Activated CD4-positive, alpha-beta T cell treated with anti-CD3 and anti-CD28 coated beads for 24 hours (primary cell): ENCODE measurements around the gene MINDY3.
"Not testable (repeated sequence)": the region's sequence is repeated elsewhere in the genome, so short reads cannot be mapped to it uniquely, and the experiment has no call there.

Experiments used
- DNase-seq, 2 donors: peaks; one replicate each; pipeline ENCODE4 v3.0.0-alpha.2; 2020; ENCODE audit warnings: low read depth in 2 of 2

The MINDY3 gene

GRCh38 chr10:15780353-15781135 lies 79.8 kb downstream of the MINDY3 start:
- DNase-seq: no peak

DNA sequence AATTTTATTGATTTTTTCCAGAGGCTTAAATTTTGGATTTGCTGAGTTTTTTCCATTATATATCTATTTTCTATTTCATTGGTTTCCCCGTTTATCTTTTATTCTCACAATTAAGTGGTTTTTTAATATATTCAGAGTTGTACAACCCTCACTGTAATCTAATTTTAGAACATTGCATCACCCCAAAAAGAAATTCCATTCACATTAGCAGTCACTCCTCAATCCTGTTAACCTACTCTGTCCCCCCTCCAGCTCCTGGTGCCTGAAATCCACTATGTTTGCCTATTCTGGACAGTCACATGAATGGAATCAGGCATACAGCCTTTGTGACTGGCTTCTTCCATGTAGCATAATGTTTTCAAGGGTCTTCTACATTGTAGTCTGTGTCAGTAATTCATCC lies 84.8 kb downstream of the MINDY3 start:
- no peak for DNase-seq

- DNase-seq: not testable (repeated sequence)
Observed at GRCh38 chr10:15774534-15774933, 85.8 kb downstream of the MINDY3 start.

DNA sequence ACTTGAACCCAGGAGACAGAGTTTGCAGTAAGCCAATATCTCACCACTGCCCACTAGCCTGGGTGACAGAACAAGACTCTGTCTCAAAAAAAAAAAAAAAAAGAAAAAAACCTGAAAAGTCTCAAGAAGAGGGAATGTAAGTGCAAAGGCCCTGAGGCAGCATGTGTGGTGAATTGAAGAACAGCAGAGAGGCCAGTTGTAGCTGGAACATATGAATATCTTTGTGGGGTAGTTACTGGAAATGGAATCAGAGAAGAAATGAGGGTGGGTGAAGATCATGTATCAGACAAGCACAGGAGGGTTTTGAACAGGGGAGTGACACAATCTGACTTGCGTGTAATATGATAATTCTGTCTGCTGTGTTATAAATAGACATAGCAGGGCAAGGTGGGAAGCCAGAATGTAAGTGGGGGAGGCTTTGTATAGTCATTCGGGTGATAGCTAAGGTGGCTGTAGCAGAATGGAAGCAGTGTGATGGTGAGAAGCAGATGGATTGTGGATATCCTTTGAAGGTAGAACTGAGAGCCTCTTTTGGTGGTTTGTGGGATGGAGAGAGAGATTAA lies 95.3 kb downstream of the MINDY3 start:
- DNase-seq: no peak

GRCh38 chr10:15763006-15763405 lies 97.3 kb downstream of the MINDY3 start:
- DNase-seq: no peak

DNA sequence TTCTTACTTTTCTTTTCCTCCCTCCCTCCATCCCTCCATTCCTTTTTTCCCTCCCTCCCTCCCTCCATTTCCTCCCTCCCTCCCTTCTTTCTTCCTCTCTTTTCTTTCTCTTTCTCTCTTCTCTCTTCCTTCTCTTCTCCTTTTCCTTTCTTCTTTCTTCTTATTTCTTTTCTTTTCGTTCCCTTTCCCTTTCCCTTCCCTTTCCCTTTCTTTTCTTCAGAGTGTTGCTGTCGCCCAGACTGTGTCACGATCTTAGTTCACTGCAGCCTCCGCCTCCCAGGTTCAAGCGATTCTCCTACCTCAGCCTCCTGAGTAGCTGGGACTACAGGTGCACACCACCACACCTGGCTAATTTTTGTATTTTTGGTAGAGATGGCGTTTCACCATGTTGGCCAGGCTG lies 98.1 kb downstream of the MINDY3 start:
- DNase-seq: not testable (repeated sequence)

DNA sequence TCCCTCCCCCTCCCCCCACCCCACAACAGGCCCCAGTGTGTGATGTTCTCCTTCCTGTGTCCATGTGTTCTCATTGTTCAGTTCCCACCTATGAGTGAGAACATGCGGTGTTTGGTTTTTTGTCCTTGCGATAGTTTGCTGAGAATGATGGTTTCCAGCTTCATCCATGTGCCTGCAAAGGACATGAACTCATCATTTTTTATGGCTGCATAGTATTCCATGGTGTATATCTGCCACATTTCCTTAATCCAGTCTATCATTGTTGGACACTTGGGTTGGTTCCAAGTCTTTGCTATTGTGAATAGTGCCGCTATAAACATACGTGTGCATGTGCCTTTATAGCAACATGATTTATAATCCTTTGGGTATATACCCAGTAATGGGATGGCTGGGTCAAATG lies 99.1 kb downstream of the MINDY3 start:
- DNase-seq: not testable (repeated sequence)

- no peak for DNase-seq
Observed at GRCh38 chr10:15760681-15761080, 99.6 kb downstream of the MINDY3 start.

- DNase-seq: no peak
Observed at GRCh38 chr10:15759265-15759664, 101.0 kb downstream of the MINDY3 start.

DNA sequence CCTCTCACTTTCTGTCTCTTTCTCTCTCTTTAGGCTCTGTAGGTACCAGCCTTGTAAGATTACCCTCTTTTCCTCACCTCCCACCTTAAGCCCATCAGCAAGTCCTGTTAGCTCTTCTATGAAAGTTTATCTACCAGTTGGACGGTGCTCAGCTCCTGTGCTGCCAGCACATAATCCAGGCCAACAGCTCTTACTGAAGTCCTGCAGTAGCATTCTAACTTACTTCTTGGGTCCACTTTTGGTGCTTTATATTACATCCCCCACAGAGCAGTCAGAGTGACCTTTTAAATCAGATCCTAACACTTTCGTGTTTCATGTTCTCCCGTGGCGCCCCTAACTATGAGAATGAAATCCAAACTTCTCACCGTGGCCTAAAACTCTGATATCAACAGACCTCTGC lies 101.7 kb downstream of the MINDY3 start:
- no peak for DNase-seq

- DNase-seq: no peak
Observed at GRCh38 chr10:15754937-15755336, 105.4 kb downstream of the MINDY3 start.

GRCh38 chr10:15751046-15751445 lies 109.3 kb downstream of the MINDY3 start:
- no peak for DNase-seq

DNA sequence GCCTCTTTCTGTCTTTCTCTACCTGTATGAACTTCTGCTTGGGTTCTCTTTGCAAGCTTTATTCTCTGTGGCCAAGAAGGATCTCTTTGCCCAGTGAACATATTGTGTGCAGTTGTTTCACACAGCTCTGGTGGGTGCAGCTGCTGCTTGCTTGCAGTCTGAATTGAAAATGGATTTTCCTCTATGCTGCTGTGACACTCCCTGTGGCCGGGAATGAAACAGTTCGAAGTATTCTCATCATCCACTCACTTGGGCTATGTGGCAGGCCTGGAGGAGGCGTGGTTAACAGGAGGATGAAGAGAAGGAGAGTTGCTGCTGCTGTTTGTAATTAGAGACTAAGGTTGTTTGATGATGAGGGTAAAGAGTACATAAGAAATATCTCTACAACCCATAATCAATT lies 112.2 kb downstream of the MINDY3 start:
- DNase-seq: no peak

DNA sequence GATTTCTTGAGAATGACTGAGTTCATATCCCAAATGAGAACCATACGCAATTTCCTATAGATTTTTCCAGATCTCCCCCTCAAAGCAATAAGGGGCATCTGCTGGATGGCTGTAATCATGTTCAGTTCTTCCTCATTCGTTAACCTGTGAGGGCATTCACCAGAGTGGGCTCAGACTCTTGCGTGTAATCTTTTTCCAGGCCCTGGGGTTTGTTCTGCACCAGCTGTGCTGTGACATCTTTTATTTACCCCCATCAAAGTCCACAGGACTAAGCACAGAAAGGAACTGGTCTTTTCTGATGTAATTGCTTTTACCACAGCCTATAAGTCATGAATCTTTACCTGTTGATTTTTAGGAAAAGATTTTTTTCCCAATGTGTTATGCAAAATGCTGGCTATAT lies 112.7 kb downstream of the MINDY3 start:
- no peak for DNase-seq

DNA sequence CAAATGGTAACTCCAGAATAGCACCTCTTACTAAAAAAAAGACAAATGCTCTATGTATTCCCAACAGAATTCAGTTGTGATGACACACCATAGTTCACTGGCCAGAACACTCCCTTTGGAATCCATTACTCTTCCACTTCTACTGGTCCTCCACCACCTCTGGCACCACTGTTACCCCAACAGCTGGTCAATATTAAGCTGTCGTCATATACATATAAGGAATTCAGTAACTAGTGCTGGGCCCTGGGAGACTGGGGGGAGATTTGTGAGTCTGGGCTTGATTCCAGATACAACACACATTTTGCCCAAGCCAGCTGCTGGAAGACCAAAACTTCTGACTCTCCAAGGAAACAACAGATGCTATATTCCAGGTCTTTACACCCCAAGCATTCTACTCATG lies 114.6 kb downstream of the MINDY3 start:
- no peak for DNase-seq

DNA sequence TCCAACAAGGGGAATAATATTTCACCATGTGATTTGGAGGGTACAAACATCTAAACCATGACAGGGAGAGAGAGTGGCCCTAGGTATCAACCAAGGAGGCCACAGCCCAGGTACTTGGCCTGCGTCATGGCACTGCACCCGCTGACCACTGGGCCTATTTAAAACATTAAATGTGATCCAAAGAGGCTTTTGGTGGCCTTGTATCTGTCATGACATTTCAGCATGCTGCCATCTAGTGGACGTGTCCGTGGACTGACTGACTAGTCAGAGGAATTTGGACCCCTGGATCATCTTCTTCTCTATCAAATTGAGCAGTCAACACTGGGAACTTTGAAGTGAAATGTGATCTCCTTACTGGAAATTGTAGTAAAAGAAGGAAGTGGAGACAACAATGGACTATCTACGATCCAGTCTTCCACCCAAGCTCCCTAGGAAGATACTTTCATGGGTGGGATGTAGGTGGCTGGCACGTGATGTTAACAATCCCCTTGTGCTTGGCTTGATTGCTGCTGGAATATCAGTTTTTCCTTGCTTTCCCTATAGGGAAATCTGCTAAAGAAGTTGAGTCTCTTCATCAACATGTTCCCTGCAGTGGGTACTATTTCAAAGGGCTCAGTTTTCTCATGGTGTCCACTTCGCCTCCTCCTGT lies 116.0 kb downstream of the MINDY3 start:
- DNase-seq: peak in 1 of 2 donors; percentile 26

- no peak for DNase-seq
Observed at GRCh38 chr10:15743443-15743842, 116.9 kb downstream of the MINDY3 start.

- DNase-seq: no peak
Observed at GRCh38 chr10:15742836-15743235, 117.5 kb downstream of the MINDY3 start.

DNA sequence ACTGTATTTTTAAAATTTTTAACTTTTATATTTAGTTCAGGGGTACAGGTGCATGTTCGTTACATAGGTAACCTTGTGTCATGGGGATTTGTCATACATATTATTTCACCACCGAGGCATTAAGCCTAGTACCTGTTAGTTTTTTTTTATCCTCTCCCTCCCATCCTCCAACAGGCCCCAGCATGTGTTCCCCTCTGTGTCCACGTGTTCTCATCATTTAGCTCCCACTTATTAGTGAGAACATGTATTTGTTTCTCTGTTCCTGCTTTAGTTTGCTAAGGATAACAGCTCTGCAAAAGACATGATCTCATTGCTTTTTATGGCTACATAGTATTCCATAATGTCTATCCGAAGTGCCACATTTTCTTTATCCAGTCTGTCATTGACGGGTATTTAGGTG lies 118.2 kb downstream of the MINDY3 start:
- DNase-seq: no peak

GRCh38 chr10:15741581-15741980 lies 118.7 kb downstream of the MINDY3 start:
- no peak for DNase-seq

DNA sequence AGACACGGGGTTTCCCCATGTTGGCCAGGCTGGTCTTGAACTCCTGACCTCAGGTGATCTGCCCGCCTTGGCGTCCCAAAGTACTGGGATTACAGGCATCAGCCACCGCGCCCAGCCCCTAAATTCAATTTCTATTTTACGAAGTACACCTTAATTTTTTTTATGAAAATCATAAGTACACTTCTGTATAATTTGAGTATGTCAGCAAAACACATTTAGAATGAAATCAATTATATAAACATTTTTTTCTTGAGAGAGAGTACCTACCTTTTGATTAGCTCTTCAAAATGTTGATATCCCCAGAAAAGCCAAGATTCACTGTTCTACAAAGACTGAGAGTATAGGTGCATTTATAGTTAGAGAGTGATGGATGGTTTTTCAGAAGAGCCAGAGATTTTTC lies 120.0 kb downstream of the MINDY3 start:
- no peak for DNase-seq

DNA sequence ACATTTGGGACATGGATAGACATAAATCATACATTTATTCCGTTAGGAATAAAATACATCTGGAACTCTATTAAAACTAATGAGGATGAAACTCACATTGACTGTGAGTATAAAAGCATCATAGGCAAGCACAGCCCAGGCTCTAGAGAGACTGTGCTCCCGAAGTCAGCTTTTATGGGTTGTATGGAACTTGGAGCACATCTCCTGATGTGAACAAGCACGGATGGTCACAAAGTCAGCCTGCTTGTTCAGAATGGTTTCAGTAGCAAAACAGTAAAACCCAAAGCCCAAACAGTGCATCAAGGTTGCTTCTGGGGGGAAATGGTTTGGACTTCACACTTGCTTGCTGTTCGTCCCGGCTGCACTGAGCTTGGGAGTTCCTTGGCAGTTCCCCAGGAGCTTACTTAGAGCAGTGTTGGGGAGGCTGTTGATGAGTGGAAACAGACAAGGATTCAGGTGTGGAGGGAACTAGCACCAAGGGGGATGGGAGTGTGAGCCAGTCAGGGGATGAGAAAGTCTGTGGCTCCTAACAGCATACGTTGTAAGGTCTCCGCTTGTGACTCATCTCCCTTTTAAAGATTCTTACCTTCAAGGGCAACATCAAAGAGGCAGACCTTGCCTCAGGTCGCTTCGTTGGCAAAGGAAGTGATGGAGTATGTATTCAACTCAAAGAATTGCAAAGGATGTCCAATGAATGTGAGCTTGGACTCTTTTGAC lies 120.9 kb downstream of the MINDY3 start:
- DNase-seq: no peak
